ENCODE results near the gene L3MBTL2.
"Not testable (repeated sequence)": the region's sequence is repeated elsewhere in the genome, so short reads cannot be mapped to it uniquely, and the experiment has no call there.

L3MBTL2 gene

DNA sequence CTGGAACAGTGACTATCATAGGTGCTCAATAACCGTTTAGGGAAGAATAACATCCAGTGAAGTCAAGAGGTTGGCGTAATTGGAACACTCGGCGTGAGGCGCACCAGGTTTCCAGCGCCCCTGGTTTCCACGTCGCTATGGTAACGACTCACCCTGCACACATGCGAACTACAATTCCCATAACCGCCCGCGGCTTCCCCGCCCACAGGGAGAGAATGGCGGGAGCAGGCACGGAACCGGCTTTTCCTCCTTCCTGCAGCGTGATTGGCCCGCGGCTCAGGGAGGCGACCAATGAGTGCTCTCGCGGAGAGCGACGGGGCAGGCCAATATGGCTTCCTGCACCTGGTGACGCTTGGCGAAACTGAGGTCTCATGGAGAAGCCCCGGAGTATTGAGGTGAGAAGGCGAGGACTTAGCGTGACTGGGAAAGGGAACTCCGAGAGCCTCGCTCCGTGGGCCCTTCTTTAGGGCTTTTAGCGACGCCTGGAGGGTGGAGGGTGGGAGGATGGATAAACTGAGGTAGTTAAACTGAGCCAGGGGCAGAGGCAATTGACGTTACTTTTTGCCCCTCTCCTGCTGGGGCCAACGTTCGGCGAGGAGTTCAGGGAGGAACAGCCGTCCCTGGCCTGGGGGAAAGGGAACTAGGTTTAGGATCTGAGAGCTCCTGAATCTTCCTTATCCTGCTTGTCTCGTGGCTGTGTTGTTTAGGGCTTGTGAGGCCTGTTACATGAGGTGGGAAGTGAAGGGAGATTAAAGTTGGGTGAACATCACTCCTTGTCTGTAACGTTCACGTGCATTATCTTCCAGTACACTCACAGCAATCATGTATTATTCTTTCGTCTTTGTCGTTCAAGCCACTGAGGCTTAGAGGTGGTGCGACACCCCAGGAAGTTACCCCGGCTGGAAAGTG lies at the start of gene L3MBTL2:
Gene L3MBTL2 (plus strand): TSS at position 321 of the 909 bp plus-strand sequence. CDS start 51 bp downstream, at position 372.
- peak; percentile 86 for DNase-seq

DNA sequence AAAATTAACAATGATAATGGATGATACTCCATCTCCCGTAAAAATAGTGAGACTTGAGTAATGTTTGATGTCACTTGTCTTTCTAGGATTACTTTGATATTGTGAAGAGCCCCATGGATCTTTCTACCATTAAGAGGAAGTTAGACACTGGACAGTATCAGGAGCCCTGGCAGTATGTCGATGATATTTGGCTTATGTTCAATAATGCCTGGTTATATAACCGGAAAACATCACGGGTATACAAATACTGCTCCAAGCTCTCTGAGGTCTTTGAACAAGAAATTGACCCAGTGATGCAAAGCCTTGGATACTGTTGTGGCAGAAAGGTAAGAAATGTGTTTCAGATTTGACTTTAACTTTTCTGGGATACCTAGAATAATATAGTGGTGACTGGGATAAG lies 48.0 kb upstream of the L3MBTL2 start:
- DNase-seq, result no peak

DNA sequence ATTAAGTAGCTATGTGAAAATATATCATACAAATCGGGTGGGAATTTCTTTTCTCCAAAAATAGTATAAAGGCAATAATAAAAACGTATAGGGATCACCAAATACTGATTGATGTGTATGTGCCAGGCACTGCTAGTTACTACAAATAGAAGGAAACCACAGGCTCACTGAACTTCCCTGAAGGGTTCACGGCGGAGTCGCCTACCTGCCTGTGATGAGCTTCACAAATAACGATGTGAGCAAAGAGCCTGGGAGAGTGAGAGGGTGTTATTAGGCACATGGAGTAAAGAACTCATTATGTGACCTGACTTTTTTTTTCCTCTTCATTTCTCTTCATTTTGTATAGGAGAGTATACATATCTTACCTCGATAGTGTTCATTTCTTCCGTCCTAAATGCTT lies 36.0 kb upstream of the L3MBTL2 start:
- DNase-seq, result no peak

GRCh38 chr22:41171996-41172395 lies 33.1 kb upstream of the L3MBTL2 start:
- DNase-seq, result no peak

DNA sequence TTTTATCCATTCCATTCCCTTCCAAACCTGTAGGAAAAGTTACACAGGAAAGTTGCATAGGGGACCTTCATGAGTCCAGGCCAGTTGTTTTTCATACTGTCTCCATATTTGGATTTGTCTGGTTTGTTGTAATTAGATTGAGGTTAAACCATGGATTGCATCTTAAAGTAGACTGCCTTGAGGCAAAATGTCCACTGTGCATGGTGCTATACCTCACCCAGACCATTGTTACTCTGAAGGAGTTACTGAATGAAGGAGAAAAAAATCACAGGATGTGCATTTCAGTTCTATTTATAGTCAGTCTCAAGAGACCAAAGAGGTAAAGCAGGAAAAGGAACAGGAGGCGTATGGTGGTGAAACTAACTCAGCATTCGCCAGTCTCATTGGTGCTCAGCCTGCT lies 29.6 kb upstream of the L3MBTL2 start:
- no peak for DNase-seq

- no peak for DNase-seq
These were observed 28.0 kb upstream of the L3MBTL2 start for GRCh38 chr22:41177040-41177621.

GRCh38 chr22:41177622-41178424 lies 27.3 kb upstream of the L3MBTL2 start:
- DNase-seq, result no peak

DNA sequence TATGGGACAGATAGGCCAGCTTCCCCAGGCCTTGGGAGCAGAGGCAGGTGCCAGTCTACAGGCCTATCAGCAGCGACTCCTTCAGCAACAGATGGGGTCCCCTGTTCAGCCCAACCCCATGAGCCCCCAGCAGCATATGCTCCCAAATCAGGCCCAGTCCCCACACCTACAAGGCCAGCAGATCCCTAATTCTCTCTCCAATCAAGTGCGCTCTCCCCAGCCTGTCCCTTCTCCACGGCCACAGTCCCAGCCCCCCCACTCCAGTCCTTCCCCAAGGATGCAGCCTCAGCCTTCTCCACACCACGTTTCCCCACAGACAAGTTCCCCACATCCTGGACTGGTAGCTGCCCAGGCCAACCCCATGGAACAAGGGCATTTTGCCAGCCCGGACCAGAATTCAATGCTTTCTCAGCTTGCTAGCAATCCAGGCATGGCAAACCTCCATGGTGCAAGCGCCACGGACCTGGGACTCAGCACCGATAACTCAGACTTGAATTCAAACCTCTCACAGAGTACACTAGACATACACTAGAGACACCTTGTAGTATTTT lies 26.6 kb upstream of the L3MBTL2 start:
- no peak for DNase-seq

DNA sequence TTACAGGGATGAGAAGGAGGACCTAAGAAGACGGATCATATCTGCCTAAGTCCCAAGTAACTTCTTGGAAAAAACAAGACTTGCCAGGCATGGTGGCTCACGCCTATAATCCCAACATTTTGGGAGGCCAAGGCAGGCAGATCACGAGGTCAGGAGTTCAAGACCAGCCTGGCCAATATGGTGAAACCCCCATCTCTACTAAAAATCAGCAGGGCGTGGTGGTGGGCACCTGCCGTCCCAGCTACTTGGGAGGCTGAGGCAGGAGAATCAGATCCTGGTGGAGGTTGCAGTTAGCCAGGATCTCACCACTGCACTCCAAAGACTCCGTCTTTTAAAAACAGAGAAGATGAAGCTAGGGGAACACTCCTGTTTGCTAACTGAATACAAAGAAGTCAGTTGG lies 24.8 kb upstream of the L3MBTL2 start:
- DNase-seq, result not testable (repeated sequence)

DNA sequence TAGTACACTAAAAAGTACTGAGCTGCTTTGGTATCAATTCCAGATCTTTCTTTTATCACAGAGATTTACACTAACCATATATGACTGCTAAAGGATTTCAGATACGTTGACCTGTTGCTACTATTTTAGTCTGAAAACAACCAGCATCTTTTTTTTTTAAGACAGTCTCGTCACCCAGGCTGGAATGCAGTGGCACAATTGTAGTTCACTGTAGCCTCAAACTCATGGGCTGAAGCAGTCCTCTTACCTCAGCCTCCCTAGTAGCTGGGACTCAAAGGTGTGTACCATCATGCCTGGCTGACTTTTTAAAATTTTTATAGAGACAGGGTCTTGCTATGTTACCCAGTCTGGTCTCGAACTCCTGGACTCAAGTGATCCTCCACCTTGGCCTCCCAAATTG lies 24.2 kb upstream of the L3MBTL2 start:
- no peak for DNase-seq

- DNase-seq, result no peak
These were observed 23.5 kb upstream of the L3MBTL2 start for GRCh38 chr22:41181349-41182241.

- DNase-seq, result no peak
These were observed 20.4 kb upstream of the L3MBTL2 start for GRCh38 chr22:41184679-41185078.

- no peak for DNase-seq
These were observed 13.6 kb upstream of the L3MBTL2 start for GRCh38 chr22:41191467-41191866.

DNA sequence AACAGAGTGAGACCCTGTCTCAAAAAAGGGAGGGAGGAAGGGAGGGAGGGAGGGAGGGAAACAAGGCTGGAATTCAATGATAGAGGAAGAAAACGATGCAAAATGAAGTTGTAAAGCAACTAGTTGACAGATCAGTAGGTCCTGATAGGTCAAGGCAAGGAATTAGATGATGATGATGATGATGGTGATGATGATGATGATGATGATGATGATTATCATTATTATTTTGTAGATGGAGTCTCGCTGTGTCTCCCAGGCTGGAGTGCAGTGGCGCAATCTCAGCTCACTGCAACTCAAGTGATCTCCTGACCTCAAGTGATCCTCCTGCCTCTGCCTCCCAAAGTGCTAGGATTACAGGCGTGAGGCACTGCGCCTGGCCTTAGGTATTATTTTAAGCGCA lies 11.3 kb upstream of the L3MBTL2 start:
- DNase-seq, result no peak

- peak; percentile 77 for DNase-seq
These were observed 7.8 kb upstream of the L3MBTL2 start for GRCh38 chr22:41197038-41197972.

DNA sequence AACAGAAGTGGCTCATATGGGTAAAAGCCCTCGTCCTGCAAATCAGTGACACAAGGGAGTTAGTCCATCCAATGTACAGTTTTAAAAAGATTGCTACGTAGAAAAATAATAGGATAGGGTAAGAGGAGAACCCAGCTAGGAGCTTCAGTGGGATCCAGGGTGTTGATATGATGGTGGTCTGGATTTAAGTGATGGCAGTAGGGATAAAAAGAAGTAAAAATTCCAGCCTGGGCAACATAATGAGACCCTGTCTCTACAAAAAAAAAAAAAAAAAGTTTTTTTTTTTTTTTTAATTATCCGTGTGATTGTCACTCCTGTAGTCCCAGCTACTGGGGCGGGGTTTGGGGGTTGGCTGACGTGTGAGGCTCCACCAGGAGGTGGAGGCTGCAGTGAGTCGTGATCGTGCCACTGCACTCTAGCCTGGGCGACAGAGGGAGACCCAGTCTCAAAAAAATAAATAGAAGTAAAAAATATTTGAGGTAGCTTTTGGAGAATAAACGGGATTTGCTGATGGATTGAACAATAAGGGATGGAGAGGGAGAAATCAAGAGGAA lies 7.0 kb upstream of the L3MBTL2 start:
- no peak for DNase-seq

DNA sequence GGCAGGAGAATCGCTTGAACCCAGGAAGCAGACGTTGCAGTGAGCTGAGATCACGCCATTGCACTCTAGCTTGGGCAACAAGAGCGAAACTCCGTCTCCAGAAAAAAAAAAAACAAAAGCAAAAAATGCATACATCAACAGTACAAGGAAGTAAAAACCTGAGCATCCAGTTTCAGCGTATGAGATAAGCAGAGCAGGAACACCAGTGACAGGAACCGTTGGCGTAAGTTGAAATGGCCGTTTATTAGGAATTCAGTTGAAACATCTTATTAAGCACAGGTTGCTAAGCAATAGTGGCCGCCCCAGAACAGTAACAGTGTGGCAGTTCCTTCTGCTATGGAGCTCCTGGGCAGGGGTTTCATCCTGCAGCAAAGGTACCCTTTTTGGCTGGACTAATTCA lies 4.0 kb upstream of the L3MBTL2 start:
- DNase-seq, result no peak

DNA sequence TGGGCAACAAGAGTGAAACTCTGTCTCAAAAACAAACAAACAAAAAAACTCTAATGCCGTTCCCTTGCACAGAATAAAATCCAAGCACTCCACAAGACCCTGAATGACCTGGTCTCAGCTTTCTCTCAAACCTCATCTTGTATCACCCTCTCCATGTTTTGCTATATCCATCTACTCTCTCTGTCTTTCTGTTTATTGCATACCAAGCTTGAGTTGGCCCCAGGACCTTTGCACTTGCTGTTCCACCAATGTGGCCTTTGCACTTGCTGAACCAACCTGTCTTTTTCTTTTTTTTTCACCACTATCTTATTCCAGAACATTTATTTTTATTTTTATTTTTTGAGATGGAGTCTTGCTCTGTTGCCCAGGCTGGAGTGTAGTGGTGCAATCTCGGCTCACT lies 2.0 kb upstream of the L3MBTL2 start:
- no peak for DNase-seq

GRCh38 chr22:41204066-41204465 lies 1.0 kb upstream of the L3MBTL2 start:
- no peak for DNase-seq

DNA sequence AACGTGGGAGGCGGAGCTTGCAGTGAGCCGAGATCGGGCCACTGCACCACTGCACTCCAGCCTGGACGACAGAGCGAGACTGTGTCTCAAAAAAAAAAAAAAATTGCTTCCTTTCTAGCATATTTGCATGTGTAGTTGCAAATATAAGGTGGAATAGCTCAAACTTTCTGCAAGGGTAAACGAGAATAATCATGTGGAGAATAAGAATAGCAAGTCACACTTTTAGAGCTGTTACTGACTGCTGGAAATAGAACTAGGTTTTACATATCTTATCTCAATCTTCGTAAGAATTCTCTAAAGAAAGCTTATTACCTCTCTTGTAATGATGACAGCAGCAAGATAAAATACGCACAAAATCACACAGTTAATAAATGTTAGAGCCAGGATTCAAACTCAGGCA lies 1.6 kb downstream of the L3MBTL2 start:
- DNase-seq, result no peak

GRCh38 chr22:41215409-41215808 lies 10.3 kb downstream of the L3MBTL2 start:
- no peak for DNase-seq

Data from 8988T (cell line).